Activated B cell treated with CpG ODN at 0.5 μM for 24 hours (primary cell): ENCODE data around the gene GPRIN3. TPM values are rescaled to one million over a fixed set of nuclear protein-coding genes. Genes with fewer than 3 reads are reported as not detected.

Experiments used
- ATAC-seq: fragments of 200-7000 bp; cut with Tn5 transposase; one replicate; pipeline ENCODE4 v1.10.0; 2021; ENCODE audit warnings: low read depth, mild to moderate bottlenecking, moderate library complexity
- CTCF ChIA-PET: fragments of 350-600 bp; sonication (Branson Sonifier 250); formaldehyde crosslinking; loops from one replicate; lab custom pipeline; 2021; ENCODE audit warnings: antibody characterized with exemption; lab: Charles Lee
- POLR2A ChIA-PET: fragments of 350-600 bp; sonication (Branson Sonifier 250); formaldehyde crosslinking; loops from one replicate; lab custom pipeline; 2021; ENCODE audit warnings: antibody characterized with exemption; lab: Charles Lee
- DNase-seq: peaks from one replicate; pipeline ENCODE4 v3.0.0; 2022
- H3K27ac Mint-ChIP-seq: one replicate; pipeline ENCODE4 v1.8.0; 2020; ENCODE audit warnings: mixed read lengths
- H3K27me3 Mint-ChIP-seq: one replicate; pipeline ENCODE4 v1.8.0; 2021; ENCODE audit warnings: mixed read lengths
- H3K36me3 Mint-ChIP-seq: one replicate; pipeline ENCODE4 v1.8.0; 2021; ENCODE audit warnings: low read depth, mixed read lengths
- H3K4me1 Mint-ChIP-seq: one replicate; pipeline ENCODE4 v1.8.0; 2021; ENCODE audit warnings: mixed read lengths
- H3K4me3 Mint-ChIP-seq: one replicate; pipeline ENCODE4 v1.8.0; 2020; ENCODE audit warnings: mild to moderate bottlenecking, mixed read lengths
- H3K9me3 Mint-ChIP-seq: one replicate; pipeline ENCODE4 v1.8.0; 2020; ENCODE audit warnings: mixed read lengths
- CTCF ChIP-seq: fragments of 200-600 bp; IDR thresholded peaks from one replicate; pipeline ENCODE4 v1.8.0; 2022; ENCODE audit warnings: antibody characterized with exemption, mild to moderate bottlenecking
- intact Hi-C: fragments of 100-400 bp; cut with micrococcal nuclease; formaldehyde crosslinking; loops from one replicate; pipeline ENCODE4 v1.15.1; 2024
- total RNA-seq: library from RNA; stranded (reverse); gene quantifications from 2 replicates; pipeline ENCODE4 v1.2.3, GENCODE V29; 2022

The GPRIN3 gene
- total RNA-seq, 1 donor from 2014 or later, result 1.8 TPM

- ChIA-PET POLR2A (no interaction called here), CTCF (interaction anchor here (1.0 kb wide), 1 partner anchor 22 kb away, joined by 3 read pairs; no protein-coding TSS in a partner anchor)
- Mint-ChIP-seq H3K27ac (no peak overlapping the region), H3K4me3 (no peak overlapping the region), H3K9me3 (no peaks in the 10 kb centered on the region), H3K27me3 (no peaks in the 10 kb centered on the region), H3K4me1 (no peaks in the 10 kb centered on the region), H3K36me3 (no peaks in the 10 kb centered on the region)
- TF ChIP-seq CTCF, result no peak
- DNase-seq (no peak), ATAC-seq (no peak)
- intact Hi-C loops, result no loop called here
These were observed 58.7 kb downstream of the GPRIN3 start for GRCh38 chr4:89248879-89249281.

DNA sequence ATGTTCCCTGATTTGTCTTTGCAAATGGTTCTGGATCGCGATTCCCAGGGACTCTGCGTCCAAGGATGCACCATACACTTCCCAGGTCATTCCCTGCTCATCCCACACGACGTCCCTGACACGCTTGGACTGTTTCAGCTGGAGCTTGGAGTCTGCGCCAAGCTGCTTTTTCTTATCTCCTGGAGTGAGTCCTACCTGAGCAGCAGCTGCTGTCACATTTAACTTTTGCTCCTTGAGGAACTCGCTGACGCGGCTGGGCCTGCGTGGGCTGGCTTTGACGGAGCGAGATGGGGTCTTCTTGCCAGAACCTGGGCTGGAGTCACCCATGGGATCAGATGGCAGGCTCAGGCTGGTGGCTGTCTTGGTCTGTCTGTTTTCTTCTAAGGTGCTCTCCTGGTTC lies 59.6 kb downstream of the GPRIN3 start:
- no peak for TF ChIP-seq CTCF
- H3K27me3 Mint-ChIP-seq, result no peaks in the 10 kb centered on the region
- H3K9me3 Mint-ChIP-seq, result no peaks in the 10 kb centered on the region
- intact Hi-C loops, result no loop called here
- H3K4me1 Mint-ChIP-seq, result no peaks in the 10 kb centered on the region
- ChIA-PET CTCF (no interaction called here), POLR2A (no interaction called here)
- no peak overlapping the region for H3K4me3 Mint-ChIP-seq
- H3K27ac Mint-ChIP-seq, result no peak overlapping the region
- DNase-seq (no peak), ATAC-seq (no peak)
- H3K36me3 Mint-ChIP-seq, result no peaks in the 10 kb centered on the region

- H3K27ac Mint-ChIP-seq, result no peak overlapping the region
- H3K9me3 Mint-ChIP-seq, result no peaks in the 10 kb centered on the region
- POLR2A ChIA-PET, result no interaction called here
- no peaks in the 10 kb centered on the region for H3K27me3 Mint-ChIP-seq
- no peak for ATAC-seq
- CTCF ChIA-PET, result no interaction called here
- DNase-seq, result no peak
- H3K4me1 Mint-ChIP-seq, result no peaks in the 10 kb centered on the region
- TF ChIP-seq CTCF, result no peak
- H3K4me3 Mint-ChIP-seq, result no peak overlapping the region
- intact Hi-C loops, result no loop called here
- no peaks in the 10 kb centered on the region for H3K36me3 Mint-ChIP-seq
These were observed 62.1 kb downstream of the GPRIN3 start for GRCh38 chr4:89245459-89245858.

GRCh38 chr4:89243733-89244252 lies 63.8 kb downstream of the GPRIN3 start:
- Mint-ChIP-seq H3K27me3 (no peaks in the 10 kb centered on the region), H3K36me3 (no peaks in the 10 kb centered on the region), H3K4me3 (no peak overlapping the region), H3K4me1 (no peaks in the 10 kb centered on the region), H3K27ac (no peak overlapping the region), H3K9me3 (no peaks in the 10 kb centered on the region)
- DNase-seq (no peak), ATAC-seq (no peak)
- ChIA-PET POLR2A (no interaction called here), CTCF (no interaction called here)
- TF ChIP-seq CTCF, result no peak
- intact Hi-C loops, result no loop called here

DNA sequence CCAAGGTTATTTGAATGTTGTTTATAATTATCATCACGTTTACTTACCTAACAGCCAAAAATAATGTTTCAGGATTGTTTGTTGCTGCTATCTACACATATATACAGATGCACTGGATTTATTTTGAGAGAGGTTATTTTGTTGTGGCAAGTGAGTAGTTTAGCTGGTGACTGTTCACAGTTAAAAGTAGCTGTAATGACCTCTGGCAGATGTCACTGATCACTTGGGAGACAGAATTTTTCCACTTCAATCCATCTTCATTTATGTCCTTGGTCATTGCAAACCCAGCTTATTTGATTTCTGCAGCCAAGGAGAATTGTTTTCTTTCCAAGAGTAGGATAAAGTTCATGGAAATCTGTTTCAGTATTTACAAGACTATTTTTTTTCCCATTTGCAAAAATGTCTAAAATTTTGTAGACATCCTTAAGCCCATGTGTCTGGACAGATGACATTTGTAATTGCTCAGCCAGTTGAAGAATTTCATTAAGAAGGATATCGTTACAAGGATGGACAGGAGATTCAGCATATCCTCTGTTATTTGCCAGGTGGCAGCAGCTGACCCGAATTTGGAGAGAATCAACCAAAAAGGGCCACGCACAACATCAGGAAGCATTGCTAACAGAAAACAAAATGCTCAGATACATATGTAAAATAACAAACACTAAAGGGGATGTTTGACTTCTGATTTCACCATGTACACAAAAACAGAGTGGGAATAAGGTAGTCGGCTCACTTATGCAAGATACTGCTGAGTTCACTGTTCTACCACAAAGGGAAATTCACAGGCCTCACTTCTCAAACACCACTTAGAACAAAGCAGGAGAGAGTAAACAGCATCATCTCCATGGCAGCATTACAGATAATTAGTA lies 64.5 kb downstream of the GPRIN3 start:
- no peaks in the 10 kb centered on the region for H3K4me1 Mint-ChIP-seq
- DNase-seq (no peak), ATAC-seq (no peak)
- H3K9me3 Mint-ChIP-seq, result no peaks in the 10 kb centered on the region
- ChIA-PET CTCF (no interaction called here), POLR2A (no interaction called here)
- TF ChIP-seq CTCF, result no peak
- H3K4me3 Mint-ChIP-seq, result no peak overlapping the region
- no peaks in the 10 kb centered on the region for H3K27me3 Mint-ChIP-seq
- H3K27ac Mint-ChIP-seq, result no peak overlapping the region
- intact Hi-C loops, result no loop called here
- no peaks in the 10 kb centered on the region for H3K36me3 Mint-ChIP-seq
